ENCODE measurements around the gene ADAM21. TPM values are rescaled to one million over a fixed set of nuclear protein-coding genes. Genes with fewer than 3 reads are reported as not detected.

Gene ADAM21
- total and polyA plus RNA-seq, 2 donors (not counting 1 experiment from before 2014, with no cell fraction given): not detected

DNA sequence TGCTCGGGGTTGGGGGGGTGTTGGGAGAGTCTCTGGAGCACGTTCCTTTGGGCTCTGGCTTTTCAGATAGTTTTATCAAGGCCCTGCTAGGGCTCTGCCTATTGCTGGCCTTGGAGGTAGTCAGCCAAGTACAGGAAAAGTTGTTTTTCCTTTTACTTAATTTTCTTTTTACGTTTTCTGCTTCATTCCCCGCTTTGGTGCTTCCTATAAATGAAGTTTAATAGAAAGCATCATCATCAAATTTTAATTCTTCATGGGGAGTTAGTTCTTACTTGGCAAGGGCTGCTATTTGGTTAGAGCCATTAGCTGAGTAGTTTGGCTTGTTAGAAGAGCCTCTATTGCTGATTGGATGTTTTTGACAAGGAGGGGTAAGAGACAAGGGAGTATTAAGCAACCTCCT is 15.1 kb upstream of the ADAM21 start:
- H3K9ac ChIP-seq (ENCODE audit: low read length): no peak overlapping the region
- Mint-ChIP-seq H3K27ac (no peak overlapping the region), H3K9me3 (ENCODE audit: insufficient read depth) (peaks cover 16% of the 10 kb centered on the region), H3K4me3 (no peak overlapping the region), H3K4me1 (no peaks in the 10 kb centered on the region), H3K27me3 (peaks cover 11% of the 10 kb centered on the region)
- no peaks in the 10 kb centered on the region for H3K36me3 ChIP-seq (replicated peaks in 1 of 2; ENCODE audit: control extremely low read depth in 1 of 2, control insufficient read depth in 1 of 2, extremely low read depth in 1 of 2, insufficient read depth in 2 of 2, low read length in 1 of 2)
- TF ChIP-seq, protein P1, sequence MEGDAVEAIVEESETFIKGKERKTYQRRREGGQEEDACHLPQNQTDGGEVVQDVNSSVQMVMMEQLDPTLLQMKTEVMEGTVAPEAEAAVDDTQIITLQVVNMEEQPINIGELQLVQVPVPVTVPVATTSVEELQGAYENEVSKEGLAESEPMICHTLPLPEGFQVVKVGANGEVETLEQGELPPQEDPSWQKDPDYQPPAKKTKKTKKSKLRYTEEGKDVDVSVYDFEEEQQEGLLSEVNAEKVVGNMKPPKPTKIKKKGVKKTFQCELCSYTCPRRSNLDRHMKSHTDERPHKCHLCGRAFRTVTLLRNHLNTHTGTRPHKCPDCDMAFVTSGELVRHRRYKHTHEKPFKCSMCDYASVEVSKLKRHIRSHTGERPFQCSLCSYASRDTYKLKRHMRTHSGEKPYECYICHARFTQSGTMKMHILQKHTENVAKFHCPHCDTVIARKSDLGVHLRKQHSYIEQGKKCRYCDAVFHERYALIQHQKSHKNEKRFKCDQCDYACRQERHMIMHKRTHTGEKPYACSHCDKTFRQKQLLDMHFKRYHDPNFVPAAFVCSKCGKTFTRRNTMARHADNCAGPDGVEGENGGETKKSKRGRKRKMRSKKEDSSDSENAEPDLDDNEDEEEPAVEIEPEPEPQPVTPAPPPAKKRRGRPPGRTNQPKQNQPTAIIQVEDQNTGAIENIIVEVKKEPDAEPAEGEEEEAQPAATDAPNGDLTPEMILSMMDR (IDR thresholded peaks at IDR 0.05): no peak
- TF ChIP-seq EZH2 (IDR thresholded peaks at IDR 0.05; ENCODE audit: borderline replicate concordance, insufficient read depth, low read depth, low read length, poor library complexity, severe bottlenecking): no peak
- no peak for DNase-seq
- WGBS (ENCODE audit: insufficient coverage): 86% methylated on average over 2 of the region's 4 CpGs
- intact Hi-C loops (cut with micrococcal nuclease): no loop called here
- ChIA-PET POLR2A (no interaction called here), CTCF (no interaction called here)
- peaks cover 0 to 31% (median 21%) of the 10 kb centered on the region in 3 donors for H3K9me3 ChIP-seq (ENCODE audit: control extremely low read depth in 1 of 3, control insufficient read depth in 2 of 3, insufficient read depth in 1 of 3, low read length in 2 of 3)
- H3K27me3 ChIP-seq (replicated peaks in 1 of 4; ENCODE audit: control extremely low read depth in 1 of 4, control insufficient read depth in 3 of 4, insufficient read depth in 4 of 4, low read length in 3 of 4): peaks cover 0 to 4% (median 2%) of the 10 kb centered on the region in 4 experiments
- no peaks in the 10 kb centered on the region for H4K20me1 ChIP-seq (ENCODE audit: control insufficient read depth, insufficient read depth, low read length, poor library complexity, severe bottlenecking)
- H3K27ac ChIP-seq (ENCODE audit: low read length in 2 of 2): no peak overlapping the region
- no peak overlapping the region for H3K4me2 ChIP-seq (replicated peaks; ENCODE audit: low read depth, low read length, poor library complexity, severe bottlenecking)
- no peaks in the 10 kb centered on the region for H3K4me1 ChIP-seq (ENCODE audit: control insufficient read depth in 2 of 2, insufficient read depth in 2 of 2, low read length in 2 of 2)
- H3K4me3 ChIP-seq (ENCODE audit: control extremely low read depth in 1 of 5, extremely low read depth in 1 of 5, insufficient read depth in 1 of 5, low read depth in 2 of 5, low read length in 4 of 5): no peak overlapping the region
- ATAC-seq (ENCODE audit: low read depth): no peak
- no peaks in the 10 kb centered on the region for H3K79me2 ChIP-seq (ENCODE audit: control insufficient read depth, insufficient read depth, low read length)
- H2AFZ ChIP-seq (ENCODE audit: insufficient read depth, low read depth, low read length, poor library complexity, severe bottlenecking): no peak overlapping the region

DNA sequence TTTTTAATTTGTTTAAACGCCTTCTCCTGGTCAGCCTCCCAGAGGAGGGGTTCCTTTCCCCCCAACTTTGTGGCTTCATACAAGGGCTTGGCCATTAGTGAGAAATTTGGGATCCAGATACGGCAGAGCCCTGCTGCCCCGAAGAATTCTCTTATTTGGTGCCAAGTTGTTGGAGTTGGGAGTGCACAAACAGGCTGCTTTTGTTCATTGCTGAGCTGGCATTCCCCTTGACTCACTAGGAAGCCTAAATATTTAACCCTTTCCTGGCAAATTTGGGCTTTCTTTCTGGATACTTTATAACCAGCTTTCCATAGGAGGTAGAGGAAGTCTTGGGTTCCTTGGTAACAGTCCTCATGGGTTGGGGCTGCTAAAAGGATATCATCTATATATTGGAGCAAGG is 10.3 kb upstream of the ADAM21 start:
- ATAC-seq (ENCODE audit: low read depth): no peak
- no peaks in the 10 kb centered on the region for H3K27me3 Mint-ChIP-seq
- Histone ChIP-seq H3K27me3 (replicated peaks in 1 of 4; ENCODE audit: control extremely low read depth in 1 of 4, control insufficient read depth in 3 of 4, insufficient read depth in 4 of 4, low read length in 3 of 4) (peaks cover 0 to 4% (median 2%) of the 10 kb centered on the region in 4 experiments), H3K27ac (ENCODE audit: low read length in 2 of 2) (no peak overlapping the region), H3K36me3 (replicated peaks in 1 of 2; ENCODE audit: control extremely low read depth in 1 of 2, control insufficient read depth in 1 of 2, extremely low read depth in 1 of 2, insufficient read depth in 2 of 2, low read length in 1 of 2) (no peaks in the 10 kb centered on the region), H3K4me3 (ENCODE audit: control extremely low read depth in 1 of 5, extremely low read depth in 1 of 5, insufficient read depth in 1 of 5, low read depth in 2 of 5, low read length in 4 of 5) (no peak overlapping the region), H4K20me1 (ENCODE audit: control insufficient read depth, insufficient read depth, low read length, poor library complexity, severe bottlenecking) (no peaks in the 10 kb centered on the region), H2AFZ (ENCODE audit: insufficient read depth, low read depth, low read length, poor library complexity, severe bottlenecking) (no peak overlapping the region), H3K9me3 (ENCODE audit: control extremely low read depth in 1 of 3, control insufficient read depth in 2 of 3, insufficient read depth in 1 of 3, low read length in 2 of 3) (peaks cover 6 to 45% (median 44%) of the 10 kb centered on the region in 3 donors), H3K4me2 (replicated peaks; ENCODE audit: low read depth, low read length, poor library complexity, severe bottlenecking) (no peak overlapping the region), H3K4me1 (ENCODE audit: control insufficient read depth in 2 of 2, insufficient read depth in 2 of 2, low read length in 2 of 2) (no peaks in the 10 kb centered on the region), H3K9ac (ENCODE audit: low read length) (no peak overlapping the region), H3K79me2 (ENCODE audit: control insufficient read depth, insufficient read depth, low read length) (no peaks in the 10 kb centered on the region)
- CTCF ChIA-PET: no interaction called here
- no peak for TF ChIP-seq EZH2 (IDR thresholded peaks at IDR 0.05; ENCODE audit: borderline replicate concordance, insufficient read depth, low read depth, low read length, poor library complexity, severe bottlenecking)
- TF ChIP-seq, protein P1 (IDR thresholded peaks at IDR 0.05): no peak
- no peak overlapping the region for H3K27ac Mint-ChIP-seq
- WGBS (ENCODE audit: insufficient coverage): 80% methylated on average over 1 of the region's 3 CpGs
- POLR2A ChIA-PET: no interaction called here
- H3K4me3 Mint-ChIP-seq: no peak overlapping the region
- H3K4me1 Mint-ChIP-seq: no peaks in the 10 kb centered on the region
- DNase-seq: no peak
- intact Hi-C loops (cut with micrococcal nuclease): no loop called here
- H3K9me3 Mint-ChIP-seq (ENCODE audit: insufficient read depth): peaks cover 15% of the 10 kb centered on the region
